ENCODE results near the gene MZB1. TPM values are rescaled to one million over a fixed set of nuclear protein-coding genes. Genes with fewer than 3 reads are reported as not detected.

MZB1 gene
- total RNA-seq, 1 experiment from 2014 or later = 1.1 TPM

DNA sequence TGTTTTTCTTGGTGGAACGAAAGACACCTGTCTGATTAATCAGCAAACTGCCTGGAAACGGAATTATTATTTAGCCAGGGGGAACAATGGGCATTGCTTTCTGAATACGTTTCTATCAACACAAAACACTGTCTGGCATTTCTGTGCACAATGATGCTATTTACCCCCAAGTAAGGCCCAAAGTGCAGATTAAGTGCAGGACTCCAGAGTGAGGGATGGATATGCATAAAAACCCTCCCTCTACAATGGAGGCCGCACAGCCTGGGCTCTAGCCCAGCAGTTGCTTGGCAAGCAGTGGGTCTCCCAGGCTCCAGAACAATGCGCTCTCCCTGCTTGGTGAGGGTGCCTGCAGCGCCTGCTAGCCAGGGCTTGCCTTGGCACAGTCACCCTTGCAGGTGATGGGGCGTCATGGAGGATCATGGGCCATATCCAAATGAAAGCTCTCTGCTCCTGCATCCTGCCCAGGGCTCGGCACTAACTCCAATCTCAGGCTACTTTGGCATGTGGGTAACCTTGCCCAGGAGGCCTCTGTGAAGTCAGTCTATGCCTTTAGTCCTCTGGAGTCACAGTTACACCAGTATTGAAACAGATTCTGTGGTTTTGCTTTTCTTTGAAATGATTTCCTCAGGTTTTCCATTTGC, 25.6 kb upstream of the MZB1 start:
- Mint-ChIP-seq H3K4me3 (no peak overlapping the region), H3K27me3 (ENCODE audit: low read depth) (no peaks in the 10 kb centered on the region; the same call in 1 of the 2 replicates), H3K9me3 (no peaks in the 10 kb centered on the region), H3K4me1 (peaks cover 9% of the 10 kb centered on the region), H3K27ac (no peak overlapping the region), H3K36me3 (peaks cover 13% of the 10 kb centered on the region)
- ChIA-PET CTCF (no interaction called here), POLR2A (no interaction called here)
- TF ChIP-seq, protein P1, sequence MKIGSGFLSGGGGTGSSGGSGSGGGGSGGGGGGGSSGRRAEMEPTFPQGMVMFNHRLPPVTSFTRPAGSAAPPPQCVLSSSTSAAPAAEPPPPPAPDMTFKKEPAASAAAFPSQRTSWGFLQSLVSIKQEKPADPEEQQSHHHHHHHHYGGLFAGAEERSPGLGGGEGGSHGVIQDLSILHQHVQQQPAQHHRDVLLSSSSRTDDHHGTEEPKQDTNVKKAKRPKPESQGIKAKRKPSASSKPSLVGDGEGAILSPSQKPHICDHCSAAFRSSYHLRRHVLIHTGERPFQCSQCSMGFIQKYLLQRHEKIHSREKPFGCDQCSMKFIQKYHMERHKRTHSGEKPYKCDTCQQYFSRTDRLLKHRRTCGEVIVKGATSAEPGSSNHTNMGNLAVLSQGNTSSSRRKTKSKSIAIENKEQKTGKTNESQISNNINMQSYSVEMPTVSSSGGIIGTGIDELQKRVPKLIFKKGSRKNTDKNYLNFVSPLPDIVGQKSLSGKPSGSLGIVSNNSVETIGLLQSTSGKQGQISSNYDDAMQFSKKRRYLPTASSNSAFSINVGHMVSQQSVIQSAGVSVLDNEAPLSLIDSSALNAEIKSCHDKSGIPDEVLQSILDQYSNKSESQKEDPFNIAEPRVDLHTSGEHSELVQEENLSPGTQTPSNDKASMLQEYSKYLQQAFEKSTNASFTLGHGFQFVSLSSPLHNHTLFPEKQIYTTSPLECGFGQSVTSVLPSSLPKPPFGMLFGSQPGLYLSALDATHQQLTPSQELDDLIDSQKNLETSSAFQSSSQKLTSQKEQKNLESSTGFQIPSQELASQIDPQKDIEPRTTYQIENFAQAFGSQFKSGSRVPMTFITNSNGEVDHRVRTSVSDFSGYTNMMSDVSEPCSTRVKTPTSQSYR (CRISPR knock-in tag; IDR thresholded peaks at IDR 0.05) = no peak
- TF ChIP-seq OVOL2 (CRISPR knock-in tag; IDR thresholded peaks at IDR 0.05; ENCODE audit: borderline replicate concordance) (no peak), SMAD3 (CRISPR knock-in tag; IDR thresholded peaks at IDR 0.05; ENCODE audit: borderline replicate concordance) (no peak), EMX1 (CRISPR knock-in tag; IDR thresholded peaks at IDR 0.05) (no peak), GTF2I (CRISPR knock-in tag; conservative IDR thresholded peaks at IDR 0.05) (no peak), NFATC4 (CRISPR knock-in tag; IDR thresholded peaks at IDR 0.05) (no peak), TEAD1 (CRISPR knock-in tag; IDR thresholded peaks at IDR 0.05) (no peak), JUN (CRISPR knock-in tag; IDR thresholded peaks at IDR 0.05) (no peak)
- TF ChIP-seq, protein P2, sequence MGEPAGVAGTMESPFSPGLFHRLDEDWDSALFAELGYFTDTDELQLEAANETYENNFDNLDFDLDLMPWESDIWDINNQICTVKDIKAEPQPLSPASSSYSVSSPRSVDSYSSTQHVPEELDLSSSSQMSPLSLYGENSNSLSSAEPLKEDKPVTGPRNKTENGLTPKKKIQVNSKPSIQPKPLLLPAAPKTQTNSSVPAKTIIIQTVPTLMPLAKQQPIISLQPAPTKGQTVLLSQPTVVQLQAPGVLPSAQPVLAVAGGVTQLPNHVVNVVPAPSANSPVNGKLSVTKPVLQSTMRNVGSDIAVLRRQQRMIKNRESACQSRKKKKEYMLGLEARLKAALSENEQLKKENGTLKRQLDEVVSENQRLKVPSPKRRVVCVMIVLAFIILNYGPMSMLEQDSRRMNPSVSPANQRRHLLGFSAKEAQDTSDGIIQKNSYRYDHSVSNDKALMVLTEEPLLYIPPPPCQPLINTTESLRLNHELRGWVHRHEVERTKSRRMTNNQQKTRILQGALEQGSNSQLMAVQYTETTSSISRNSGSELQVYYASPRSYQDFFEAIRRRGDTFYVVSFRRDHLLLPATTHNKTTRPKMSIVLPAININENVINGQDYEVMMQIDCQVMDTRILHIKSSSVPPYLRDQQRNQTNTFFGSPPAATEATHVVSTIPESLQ (CRISPR knock-in tag; IDR thresholded peaks at IDR 0.05) = no peak
- TF ChIP-seq, protein P3, sequence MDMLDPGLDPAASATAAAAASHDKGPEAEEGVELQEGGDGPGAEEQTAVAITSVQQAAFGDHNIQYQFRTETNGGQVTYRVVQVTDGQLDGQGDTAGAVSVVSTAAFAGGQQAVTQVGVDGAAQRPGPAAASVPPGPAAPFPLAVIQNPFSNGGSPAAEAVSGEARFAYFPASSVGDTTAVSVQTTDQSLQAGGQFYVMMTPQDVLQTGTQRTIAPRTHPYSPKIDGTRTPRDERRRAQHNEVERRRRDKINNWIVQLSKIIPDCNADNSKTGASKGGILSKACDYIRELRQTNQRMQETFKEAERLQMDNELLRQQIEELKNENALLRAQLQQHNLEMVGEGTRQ (CRISPR knock-in tag; IDR thresholded peaks at IDR 0.05) = no peak
- DNase-seq (ENCODE audit: low spot score) (no peak), ATAC-seq (no peak)

DNA sequence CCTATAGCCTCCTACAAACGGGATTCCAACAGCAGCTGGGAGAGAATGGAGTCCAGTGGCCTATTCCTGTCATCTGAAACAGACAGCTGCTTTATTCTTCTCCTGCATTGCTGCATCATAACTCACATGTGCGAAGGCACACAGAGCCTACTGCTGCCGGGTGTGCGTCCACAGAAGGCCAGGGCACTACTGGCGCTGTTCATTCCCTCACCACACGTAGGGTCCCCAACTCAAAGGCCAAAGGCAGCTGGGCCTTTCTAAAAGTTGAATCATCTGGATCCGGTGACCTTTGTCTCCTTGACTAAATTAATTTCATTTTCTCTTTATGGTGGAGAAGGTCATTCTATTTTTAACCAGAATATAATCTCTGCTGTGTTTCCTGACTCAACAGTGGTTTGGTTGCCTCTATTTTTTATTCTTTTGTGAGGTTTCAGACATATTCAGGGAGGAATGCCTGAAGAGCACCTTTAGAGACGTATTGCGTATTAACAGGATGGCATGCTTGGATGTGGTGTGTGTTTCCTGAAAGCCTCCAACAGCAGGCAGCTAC, 24.9 kb upstream of the MZB1 start:
- no peaks in the 10 kb centered on the region for H3K9me3 Mint-ChIP-seq
- TF ChIP-seq, protein P4, sequence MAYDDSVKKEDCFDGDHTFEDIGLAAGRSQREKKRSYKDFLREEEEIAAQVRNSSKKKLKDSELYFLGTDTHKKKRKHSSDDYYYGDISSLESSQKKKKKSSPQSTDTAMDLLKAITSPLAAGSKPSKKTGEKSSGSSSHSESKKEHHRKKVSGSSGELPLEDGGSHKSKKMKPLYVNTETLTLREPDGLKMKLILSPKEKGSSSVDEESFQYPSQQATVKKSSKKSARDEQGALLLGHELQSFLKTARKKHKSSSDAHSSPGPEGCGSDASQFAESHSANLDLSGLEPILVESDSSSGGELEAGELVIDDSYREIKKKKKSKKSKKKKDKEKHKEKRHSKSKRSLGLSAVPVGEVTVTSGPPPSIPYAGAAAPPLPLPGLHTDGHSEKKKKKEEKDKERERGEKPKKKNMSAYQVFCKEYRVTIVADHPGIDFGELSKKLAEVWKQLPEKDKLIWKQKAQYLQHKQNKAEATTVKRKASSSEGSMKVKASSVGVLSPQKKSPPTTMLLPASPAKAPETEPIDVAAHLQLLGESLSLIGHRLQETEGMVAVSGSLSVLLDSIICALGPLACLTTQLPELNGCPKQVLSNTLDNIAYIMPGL (CRISPR knock-in tag; IDR thresholded peaks at IDR 0.05) = no peak
- TF ChIP-seq, protein P5, sequence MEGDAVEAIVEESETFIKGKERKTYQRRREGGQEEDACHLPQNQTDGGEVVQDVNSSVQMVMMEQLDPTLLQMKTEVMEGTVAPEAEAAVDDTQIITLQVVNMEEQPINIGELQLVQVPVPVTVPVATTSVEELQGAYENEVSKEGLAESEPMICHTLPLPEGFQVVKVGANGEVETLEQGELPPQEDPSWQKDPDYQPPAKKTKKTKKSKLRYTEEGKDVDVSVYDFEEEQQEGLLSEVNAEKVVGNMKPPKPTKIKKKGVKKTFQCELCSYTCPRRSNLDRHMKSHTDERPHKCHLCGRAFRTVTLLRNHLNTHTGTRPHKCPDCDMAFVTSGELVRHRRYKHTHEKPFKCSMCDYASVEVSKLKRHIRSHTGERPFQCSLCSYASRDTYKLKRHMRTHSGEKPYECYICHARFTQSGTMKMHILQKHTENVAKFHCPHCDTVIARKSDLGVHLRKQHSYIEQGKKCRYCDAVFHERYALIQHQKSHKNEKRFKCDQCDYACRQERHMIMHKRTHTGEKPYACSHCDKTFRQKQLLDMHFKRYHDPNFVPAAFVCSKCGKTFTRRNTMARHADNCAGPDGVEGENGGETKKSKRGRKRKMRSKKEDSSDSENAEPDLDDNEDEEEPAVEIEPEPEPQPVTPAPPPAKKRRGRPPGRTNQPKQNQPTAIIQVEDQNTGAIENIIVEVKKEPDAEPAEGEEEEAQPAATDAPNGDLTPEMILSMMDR (IDR thresholded peaks at IDR 0.05) = no peak
- TF ChIP-seq ZNF671 (CRISPR knock-in tag; IDR thresholded peaks at IDR 0.05) = no peak
- TF ChIP-seq, protein P6, sequence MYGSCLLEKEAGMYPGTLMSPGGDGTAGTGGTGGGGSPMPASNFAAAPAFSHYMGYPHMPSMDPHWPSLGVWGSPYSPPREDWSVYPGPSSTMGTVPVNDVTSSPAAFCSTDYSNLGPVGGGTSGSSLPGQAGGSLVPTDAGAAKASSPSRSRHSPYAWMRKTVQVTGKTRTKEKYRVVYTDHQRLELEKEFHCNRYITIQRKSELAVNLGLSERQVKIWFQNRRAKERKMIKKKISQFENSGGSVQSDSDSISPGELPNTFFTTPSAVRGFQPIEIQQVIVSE (CRISPR knock-in tag; IDR thresholded peaks at IDR 0.05; ENCODE audit: borderline replicate concordance) = no peak
- TF ChIP-seq, protein P7, sequence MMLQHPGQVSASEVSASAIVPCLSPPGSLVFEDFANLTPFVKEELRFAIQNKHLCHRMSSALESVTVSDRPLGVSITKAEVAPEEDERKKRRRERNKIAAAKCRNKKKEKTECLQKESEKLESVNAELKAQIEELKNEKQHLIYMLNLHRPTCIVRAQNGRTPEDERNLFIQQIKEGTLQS (CRISPR knock-in tag; conservative IDR thresholded peaks at IDR 0.05) = no peak
- TF ChIP-seq, protein P8, sequence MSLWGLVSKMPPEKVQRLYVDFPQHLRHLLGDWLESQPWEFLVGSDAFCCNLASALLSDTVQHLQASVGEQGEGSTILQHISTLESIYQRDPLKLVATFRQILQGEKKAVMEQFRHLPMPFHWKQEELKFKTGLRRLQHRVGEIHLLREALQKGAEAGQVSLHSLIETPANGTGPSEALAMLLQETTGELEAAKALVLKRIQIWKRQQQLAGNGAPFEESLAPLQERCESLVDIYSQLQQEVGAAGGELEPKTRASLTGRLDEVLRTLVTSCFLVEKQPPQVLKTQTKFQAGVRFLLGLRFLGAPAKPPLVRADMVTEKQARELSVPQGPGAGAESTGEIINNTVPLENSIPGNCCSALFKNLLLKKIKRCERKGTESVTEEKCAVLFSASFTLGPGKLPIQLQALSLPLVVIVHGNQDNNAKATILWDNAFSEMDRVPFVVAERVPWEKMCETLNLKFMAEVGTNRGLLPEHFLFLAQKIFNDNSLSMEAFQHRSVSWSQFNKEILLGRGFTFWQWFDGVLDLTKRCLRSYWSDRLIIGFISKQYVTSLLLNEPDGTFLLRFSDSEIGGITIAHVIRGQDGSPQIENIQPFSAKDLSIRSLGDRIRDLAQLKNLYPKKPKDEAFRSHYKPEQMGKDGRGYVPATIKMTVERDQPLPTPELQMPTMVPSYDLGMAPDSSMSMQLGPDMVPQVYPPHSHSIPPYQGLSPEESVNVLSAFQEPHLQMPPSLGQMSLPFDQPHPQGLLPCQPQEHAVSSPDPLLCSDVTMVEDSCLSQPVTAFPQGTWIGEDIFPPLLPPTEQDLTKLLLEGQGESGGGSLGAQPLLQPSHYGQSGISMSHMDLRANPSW (CRISPR knock-in tag; conservative IDR thresholded peaks at IDR 0.05; ENCODE audit: low read depth) = no peak
- TF ChIP-seq TEAD4 (CRISPR knock-in tag; IDR thresholded peaks at IDR 0.05) = no peak
- TF ChIP-seq GTF2I (CRISPR knock-in tag; conservative IDR thresholded peaks at IDR 0.05) = no peak
- no peak for TF ChIP-seq SP1 (CRISPR knock-in tag; conservative IDR thresholded peaks at IDR 0.05)
- TF ChIP-seq, protein P2 (CRISPR knock-in tag; IDR thresholded peaks at IDR 0.05) = no peak

More for the DNA sequence above, 24.9 kb upstream of the MZB1 start:
- H3K27me3 Mint-ChIP-seq (ENCODE audit: low read depth) = no peaks in the 10 kb centered on the region; the same call in 1 of the 2 replicates
- H3K4me1 Mint-ChIP-seq = peaks cover 4% of the 10 kb centered on the region
- H3K27ac Mint-ChIP-seq = no peak overlapping the region
- peaks cover 13% of the 10 kb centered on the region for H3K36me3 Mint-ChIP-seq
- ATAC-seq = no peak
- ChIA-PET CTCF (interaction anchor here (0.9 kb wide), 1 partner anchor 11 kb away, joined by 3 read pairs; no protein-coding TSS in a partner anchor), POLR2A (no interaction called here)
- no peak overlapping the region for H3K4me3 Mint-ChIP-seq
- no peak for DNase-seq (ENCODE audit: low spot score)

Data from WTC11 (cell line).